Measurements from ENCODE around the gene TSPAN9.

DNA sequence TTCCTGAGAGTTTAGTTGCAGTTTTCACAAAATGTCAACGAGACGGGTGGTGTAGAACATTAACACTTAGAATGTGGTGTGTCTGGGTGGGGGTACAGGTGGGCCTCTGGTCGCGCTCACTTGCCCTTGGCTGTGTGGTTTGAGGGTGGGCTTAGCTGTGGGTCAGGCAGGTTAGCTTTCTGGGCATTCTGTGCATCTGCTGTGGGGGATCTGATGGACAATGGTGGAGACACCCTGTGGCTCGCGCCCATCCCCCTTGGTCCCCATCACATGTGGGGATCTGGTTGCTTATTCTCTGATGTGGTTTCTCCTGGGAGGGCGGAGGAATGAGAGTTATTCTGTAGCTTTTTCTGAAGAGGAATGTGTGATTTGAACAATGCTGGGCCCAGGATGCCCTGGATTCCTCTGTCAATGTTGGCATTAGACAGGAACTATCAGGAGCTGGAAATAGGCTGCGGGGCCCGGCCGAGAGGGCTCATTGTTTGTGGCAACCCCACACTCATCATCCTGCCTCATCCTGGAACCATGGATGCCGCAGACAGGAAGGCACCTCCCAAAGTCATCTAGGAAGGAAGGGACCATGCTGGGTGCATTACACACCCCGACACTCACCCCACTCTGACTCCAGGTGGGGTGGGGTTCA, 101.6 kb downstream of the TSPAN9 start:
- TF ChIP-seq, protein P1, sequence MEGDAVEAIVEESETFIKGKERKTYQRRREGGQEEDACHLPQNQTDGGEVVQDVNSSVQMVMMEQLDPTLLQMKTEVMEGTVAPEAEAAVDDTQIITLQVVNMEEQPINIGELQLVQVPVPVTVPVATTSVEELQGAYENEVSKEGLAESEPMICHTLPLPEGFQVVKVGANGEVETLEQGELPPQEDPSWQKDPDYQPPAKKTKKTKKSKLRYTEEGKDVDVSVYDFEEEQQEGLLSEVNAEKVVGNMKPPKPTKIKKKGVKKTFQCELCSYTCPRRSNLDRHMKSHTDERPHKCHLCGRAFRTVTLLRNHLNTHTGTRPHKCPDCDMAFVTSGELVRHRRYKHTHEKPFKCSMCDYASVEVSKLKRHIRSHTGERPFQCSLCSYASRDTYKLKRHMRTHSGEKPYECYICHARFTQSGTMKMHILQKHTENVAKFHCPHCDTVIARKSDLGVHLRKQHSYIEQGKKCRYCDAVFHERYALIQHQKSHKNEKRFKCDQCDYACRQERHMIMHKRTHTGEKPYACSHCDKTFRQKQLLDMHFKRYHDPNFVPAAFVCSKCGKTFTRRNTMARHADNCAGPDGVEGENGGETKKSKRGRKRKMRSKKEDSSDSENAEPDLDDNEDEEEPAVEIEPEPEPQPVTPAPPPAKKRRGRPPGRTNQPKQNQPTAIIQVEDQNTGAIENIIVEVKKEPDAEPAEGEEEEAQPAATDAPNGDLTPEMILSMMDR (IDR thresholded peaks at IDR 0.05): no peak
- TF ChIP-seq POLR2A (IDR thresholded peaks at IDR 0.05): no peak
- TF ChIP-seq EP300 (IDR thresholded peaks at IDR 0.05): no peak
